ENCODE data around the gene WNK2.

WNK2 gene

DNA sequence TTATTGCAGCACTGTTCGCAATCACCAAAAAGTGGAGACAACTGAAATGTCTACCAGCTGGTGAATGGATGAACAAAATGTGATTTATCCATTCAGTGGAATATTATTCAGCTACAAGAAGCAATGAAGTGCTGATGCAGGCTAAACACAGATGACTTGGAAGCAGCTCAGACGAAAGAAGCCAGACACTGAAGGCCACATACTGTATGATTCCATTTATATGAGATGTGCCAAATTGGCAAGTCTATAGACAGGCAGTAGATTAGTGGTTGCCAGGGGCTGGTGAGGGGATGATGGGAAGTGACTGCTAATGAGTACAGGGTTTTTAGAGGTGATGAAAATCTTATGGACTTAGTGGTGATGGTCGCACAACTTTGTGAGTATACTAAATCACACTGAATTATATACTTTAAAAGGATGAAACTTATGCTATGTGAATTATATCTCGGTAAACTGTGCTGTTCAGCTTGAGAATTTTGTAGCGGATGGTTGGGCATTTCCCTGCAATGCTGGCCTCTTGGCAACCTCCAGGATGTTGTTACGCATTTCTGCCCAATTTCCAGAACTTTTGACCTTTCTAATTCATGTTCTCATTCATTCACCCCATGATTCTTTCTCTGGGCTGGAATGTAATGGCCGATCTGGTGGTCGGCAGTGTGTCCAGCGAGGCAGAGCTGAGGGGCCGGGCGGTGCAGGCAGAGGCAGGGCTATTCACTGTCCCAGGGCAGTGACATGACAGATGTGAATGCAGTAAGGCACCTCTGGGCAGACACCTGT, 22.0 kb upstream of the WNK2 start:
- no peak for FAIRE-seq

DNA sequence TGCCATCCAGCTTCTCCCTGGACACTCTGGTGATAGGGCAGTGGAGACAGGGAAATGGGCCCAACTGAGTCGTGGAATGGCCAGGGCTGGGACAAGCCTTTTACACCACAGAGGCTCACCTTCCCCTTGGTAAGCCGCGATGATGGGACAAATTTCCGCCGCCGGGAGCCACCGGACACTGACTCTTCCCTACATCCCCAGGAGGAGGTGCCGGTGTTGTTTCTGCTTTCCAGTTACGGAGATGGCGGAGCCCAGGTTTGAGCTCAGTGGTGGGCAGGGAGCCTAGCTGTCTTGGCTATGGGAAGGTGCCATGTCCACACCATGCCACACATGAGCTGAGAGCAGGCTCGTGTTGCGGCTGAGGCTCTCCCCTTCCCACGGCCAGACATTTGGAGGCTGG, 19.9 kb upstream of the WNK2 start:
- FAIRE-seq, result no peak
- TF ChIP-seq TAF1 (IDR thresholded peaks at IDR 0.05; ENCODE audit: low read depth, low read length) (no peak), POLR2AphosphoS5 (IDR thresholded peaks at IDR 0.05; ENCODE audit: low read depth, low read length) (no peak), SPI1 (IDR thresholded peaks at IDR 0.05; ENCODE audit: low read depth, low read length) (no peak), PAX5 (IDR thresholded peaks at IDR 0.05; ENCODE audit: insufficient read depth, low read length, severe bottlenecking) (no peak), POU2F2 (IDR thresholded peaks at IDR 0.05; ENCODE audit: low read depth, low read length) (no peak), POLR2A (IDR thresholded peaks at IDR 0.05; ENCODE audit: low read depth, low read length) (no peak)
- no peak for DNase-seq (ENCODE audit: insufficient read length, low spot score)

More for the DNA sequence above, 22.0 kb upstream of the WNK2 start:
- DNase-seq (ENCODE audit: insufficient read length, low spot score), result no peak
- TF ChIP-seq POLR2AphosphoS5 (IDR thresholded peaks at IDR 0.05; ENCODE audit: low read depth, low read length) (no peak), POU2F2 (IDR thresholded peaks at IDR 0.05; ENCODE audit: low read depth, low read length) (no peak), SPI1 (IDR thresholded peaks at IDR 0.05; ENCODE audit: low read depth, low read length) (no peak), PAX5 (IDR thresholded peaks at IDR 0.05; ENCODE audit: insufficient read depth, low read length, severe bottlenecking) (no peak), POLR2A (IDR thresholded peaks at IDR 0.05; ENCODE audit: low read depth, low read length) (no peak), TAF1 (IDR thresholded peaks at IDR 0.05; ENCODE audit: low read depth, low read length) (no peak)

DNA sequence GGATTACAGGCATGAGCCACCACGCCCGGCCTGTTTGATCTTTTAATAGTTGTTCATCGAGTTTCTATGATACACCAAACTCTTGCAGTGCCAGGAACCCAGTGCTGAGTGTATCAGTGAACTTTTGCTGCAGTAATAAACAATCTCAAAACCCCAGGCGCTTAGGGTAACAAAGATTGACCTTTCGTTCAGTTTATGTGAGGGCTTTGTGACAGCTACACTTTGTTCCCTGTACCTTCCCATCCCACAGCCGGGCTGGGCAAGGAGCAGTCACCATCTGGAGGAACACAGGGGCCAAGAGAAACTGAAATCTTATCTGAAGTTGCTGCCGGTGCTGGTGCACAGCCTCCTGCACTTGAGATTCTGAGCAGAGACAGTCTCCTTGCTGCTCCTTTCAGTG, 17.2 kb upstream of the WNK2 start:
- FAIRE-seq (no peak), DNase-seq (ENCODE audit: insufficient read length, low spot score) (no peak)
- TF ChIP-seq POU2F2 (IDR thresholded peaks at IDR 0.05; ENCODE audit: low read depth, low read length) (no peak), SPI1 (IDR thresholded peaks at IDR 0.05; ENCODE audit: low read depth, low read length) (no peak), POLR2AphosphoS5 (IDR thresholded peaks at IDR 0.05; ENCODE audit: low read depth, low read length) (no peak), PAX5 (IDR thresholded peaks at IDR 0.05; ENCODE audit: insufficient read depth, low read length, severe bottlenecking) (no peak), TAF1 (IDR thresholded peaks at IDR 0.05; ENCODE audit: low read depth, low read length) (no peak), POLR2A (IDR thresholded peaks at IDR 0.05; ENCODE audit: low read depth, low read length) (no peak)

DNA sequence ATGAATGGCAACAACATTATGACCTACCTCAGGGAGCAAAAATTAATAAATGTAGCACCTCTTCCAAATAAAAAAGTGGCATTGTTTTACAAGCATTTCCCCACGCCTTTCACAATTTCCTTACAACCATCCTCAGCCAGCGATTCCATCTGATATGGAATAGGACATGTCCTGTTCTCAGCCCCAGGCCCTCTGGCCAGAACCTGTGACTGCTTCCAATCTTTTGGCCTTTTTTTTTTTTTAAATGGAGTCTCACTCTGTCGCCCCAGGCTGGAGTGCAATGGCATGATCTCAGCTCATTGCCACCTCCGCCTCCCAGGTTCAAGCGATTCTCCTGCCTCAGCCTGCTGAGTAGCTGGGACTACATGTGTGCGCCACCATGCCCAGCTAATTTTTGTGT, 16.8 kb upstream of the WNK2 start:
- TF ChIP-seq POLR2AphosphoS5 (IDR thresholded peaks at IDR 0.05; ENCODE audit: low read depth, low read length), result no peak
- TF ChIP-seq SPI1 (IDR thresholded peaks at IDR 0.05; ENCODE audit: low read depth, low read length), result no peak
- TF ChIP-seq PAX5 (IDR thresholded peaks at IDR 0.05; ENCODE audit: insufficient read depth, low read length, severe bottlenecking), result no peak
- no peak for TF ChIP-seq POU2F2 (IDR thresholded peaks at IDR 0.05; ENCODE audit: low read depth, low read length)
- no peak for TF ChIP-seq POLR2A (IDR thresholded peaks at IDR 0.05; ENCODE audit: low read depth, low read length)
- TF ChIP-seq TAF1 (IDR thresholded peaks at IDR 0.05; ENCODE audit: low read depth, low read length), result no peak
- no peak for FAIRE-seq

DNA sequence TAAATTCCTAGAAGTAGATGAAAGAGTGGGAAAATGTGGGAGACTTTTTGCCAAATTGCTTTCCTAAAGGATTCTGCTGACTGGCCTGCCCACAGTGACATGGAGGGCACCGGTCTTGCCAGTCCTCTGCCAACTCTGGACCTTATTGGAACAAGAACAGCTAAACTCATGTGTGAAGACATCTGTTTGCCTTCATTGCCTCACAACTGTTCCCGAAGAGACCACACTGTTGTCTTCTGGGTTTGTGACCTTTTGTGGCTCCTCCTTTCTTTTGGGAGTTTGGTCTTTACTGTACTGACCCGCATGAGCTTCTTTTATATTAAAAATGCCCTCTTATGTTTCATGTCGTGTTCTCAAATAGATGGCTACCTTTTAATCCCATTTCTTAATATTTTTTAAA, 16.1 kb upstream of the WNK2 start:
- no peak for TF ChIP-seq POLR2AphosphoS5 (IDR thresholded peaks at IDR 0.05; ENCODE audit: low read depth, low read length)
- TF ChIP-seq POLR2A (IDR thresholded peaks at IDR 0.05; ENCODE audit: low read depth, low read length), result no peak
- TF ChIP-seq POU2F2 (IDR thresholded peaks at IDR 0.05; ENCODE audit: low read depth, low read length), result no peak
- no peak for TF ChIP-seq TAF1 (IDR thresholded peaks at IDR 0.05; ENCODE audit: low read depth, low read length)
- no peak for TF ChIP-seq SPI1 (IDR thresholded peaks at IDR 0.05; ENCODE audit: low read depth, low read length)
- TF ChIP-seq PAX5 (IDR thresholded peaks at IDR 0.05; ENCODE audit: insufficient read depth, low read length, severe bottlenecking), result no peak
- DNase-seq (ENCODE audit: insufficient read length, low spot score) (no peak), FAIRE-seq (no peak)

More for the DNA sequence above, 16.8 kb upstream of the WNK2 start:
- no peak for DNase-seq (ENCODE audit: insufficient read length, low spot score)

DNA sequence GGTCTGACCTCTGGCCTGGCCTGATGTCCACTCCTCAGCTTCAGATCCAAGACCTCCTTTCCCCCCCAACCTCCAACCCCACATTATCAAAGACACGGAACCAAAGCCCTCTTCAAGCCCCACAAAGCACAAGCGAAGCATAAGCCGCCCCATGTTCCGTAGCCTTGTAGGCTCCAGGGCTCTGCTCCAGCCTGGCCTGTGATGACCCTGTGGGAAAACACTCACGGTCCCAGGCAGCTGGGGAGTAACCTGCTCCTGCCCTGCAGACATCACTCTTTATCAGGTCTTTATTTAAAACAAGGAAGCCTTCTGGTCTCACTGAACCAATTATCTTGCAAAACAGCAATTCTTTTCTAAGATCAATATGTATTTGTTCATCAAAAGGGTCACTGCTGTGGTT, 15.4 kb upstream of the WNK2 start:
- no peak for TF ChIP-seq PAX5 (IDR thresholded peaks at IDR 0.05; ENCODE audit: insufficient read depth, low read length, severe bottlenecking)
- TF ChIP-seq SPI1 (IDR thresholded peaks at IDR 0.05; ENCODE audit: low read depth, low read length), result no peak
- TF ChIP-seq POLR2AphosphoS5 (IDR thresholded peaks at IDR 0.05; ENCODE audit: low read depth, low read length), result no peak
- no peak for TF ChIP-seq POU2F2 (IDR thresholded peaks at IDR 0.05; ENCODE audit: low read depth, low read length)
- DNase-seq (ENCODE audit: insufficient read length, low spot score) (no peak), FAIRE-seq (no peak)

DNA sequence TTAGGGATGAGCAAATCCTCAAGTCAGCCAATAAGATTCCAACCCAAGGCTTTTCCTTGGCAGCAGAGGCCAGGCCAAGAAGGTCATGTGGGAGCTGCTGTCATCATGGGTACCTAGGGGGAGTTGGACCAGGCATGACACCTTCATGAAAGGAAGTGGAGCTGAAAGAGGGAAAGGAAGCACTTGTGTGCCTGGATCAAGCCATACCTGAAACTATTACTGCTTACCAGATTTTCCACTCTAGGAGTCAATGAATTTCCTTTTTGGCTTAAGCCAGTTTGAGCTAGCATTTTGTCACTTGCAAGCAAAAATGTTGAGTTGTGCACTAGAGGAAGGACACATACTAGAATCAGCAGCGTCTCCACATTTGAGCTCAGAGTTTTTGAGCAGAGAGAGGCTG, 14.5 kb upstream of the WNK2 start:
- FAIRE-seq (no peak), DNase-seq (ENCODE audit: insufficient read length, low spot score) (no peak)
- TF ChIP-seq TAF1 (IDR thresholded peaks at IDR 0.05; ENCODE audit: low read depth, low read length), result no peak
- TF ChIP-seq PAX5 (IDR thresholded peaks at IDR 0.05; ENCODE audit: insufficient read depth, low read length, severe bottlenecking), result no peak
- no peak for TF ChIP-seq POLR2AphosphoS5 (IDR thresholded peaks at IDR 0.05; ENCODE audit: low read depth, low read length)
- no peak for TF ChIP-seq SPI1 (IDR thresholded peaks at IDR 0.05; ENCODE audit: low read depth, low read length)
- TF ChIP-seq POU2F2 (IDR thresholded peaks at IDR 0.05; ENCODE audit: low read depth, low read length), result no peak
- no peak for TF ChIP-seq POLR2A (IDR thresholded peaks at IDR 0.05; ENCODE audit: low read depth, low read length)

DNA sequence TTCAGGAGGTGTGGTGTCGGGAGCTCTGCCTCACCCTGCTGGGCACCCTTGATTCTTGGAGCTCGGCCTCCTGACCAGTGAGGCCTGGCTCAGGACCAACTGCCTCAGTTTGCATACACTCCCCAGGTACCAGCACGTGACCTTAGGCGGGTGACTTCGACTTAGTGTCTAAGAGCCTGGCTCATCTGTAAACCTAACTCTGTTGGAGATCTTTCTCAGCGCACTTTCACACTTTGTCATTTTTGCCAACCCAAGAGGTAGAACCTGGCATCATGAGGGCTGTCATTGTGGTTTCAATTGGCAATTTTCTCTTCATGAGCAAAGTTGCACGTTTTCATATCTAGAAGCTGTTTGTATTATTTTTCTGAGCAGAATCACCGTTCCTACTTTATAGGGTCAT, 13.4 kb upstream of the WNK2 start:
- TF ChIP-seq SPI1 (IDR thresholded peaks at IDR 0.05; ENCODE audit: low read depth, low read length) (no peak), POLR2A (IDR thresholded peaks at IDR 0.05; ENCODE audit: low read depth, low read length) (no peak), POU2F2 (IDR thresholded peaks at IDR 0.05; ENCODE audit: low read depth, low read length) (no peak), POLR2AphosphoS5 (IDR thresholded peaks at IDR 0.05; ENCODE audit: low read depth, low read length) (no peak), PAX5 (IDR thresholded peaks at IDR 0.05; ENCODE audit: insufficient read depth, low read length, severe bottlenecking) (no peak), TAF1 (IDR thresholded peaks at IDR 0.05; ENCODE audit: low read depth, low read length) (no peak)
- DNase-seq (ENCODE audit: insufficient read length, low spot score) (no peak), FAIRE-seq (no peak)

DNA sequence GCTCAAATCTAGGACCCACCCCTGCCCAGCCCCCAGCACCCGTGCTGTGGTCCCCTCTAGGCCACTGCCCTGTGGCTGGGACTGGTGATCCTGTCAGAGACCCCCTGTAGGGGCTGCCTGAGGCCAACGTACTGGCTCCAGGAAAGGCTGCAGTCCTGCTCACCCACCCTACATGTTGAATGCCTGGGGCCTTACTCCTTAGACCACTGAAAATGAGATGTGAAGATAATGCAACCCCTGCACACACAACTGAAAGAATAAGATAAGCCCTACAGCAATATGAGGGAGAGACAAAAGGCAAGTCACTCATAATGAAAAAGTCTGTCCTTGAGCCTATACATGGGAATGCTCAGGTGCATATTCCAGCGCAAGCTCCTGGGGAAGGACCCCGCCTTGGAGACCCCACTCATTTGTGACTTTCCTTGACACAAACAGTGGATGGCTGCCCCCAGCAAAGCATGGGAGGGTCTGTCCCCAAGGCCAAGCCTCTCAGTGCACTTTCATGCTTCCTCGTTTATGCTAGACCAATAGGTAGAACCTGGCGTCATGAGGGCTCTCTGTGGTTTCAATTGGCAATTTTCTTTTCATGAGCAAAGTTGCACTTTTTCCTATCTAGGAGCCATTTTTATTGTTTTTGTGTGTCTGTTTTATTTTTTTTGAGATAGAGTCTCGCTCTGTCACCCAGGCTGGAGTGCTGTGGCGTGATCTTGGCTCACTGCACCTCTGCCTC, 12.5 kb upstream of the WNK2 start:
- DNase-seq (ENCODE audit: insufficient read length, low spot score) (no peak), FAIRE-seq (no peak)
- TF ChIP-seq PAX5 (IDR thresholded peaks at IDR 0.05; ENCODE audit: insufficient read depth, low read length, severe bottlenecking) (no peak), POU2F2 (IDR thresholded peaks at IDR 0.05; ENCODE audit: low read depth, low read length) (no peak), SPI1 (IDR thresholded peaks at IDR 0.05; ENCODE audit: low read depth, low read length) (no peak), TAF1 (IDR thresholded peaks at IDR 0.05; ENCODE audit: low read depth, low read length) (no peak), POLR2AphosphoS5 (IDR thresholded peaks at IDR 0.05; ENCODE audit: low read depth, low read length) (no peak), POLR2A (IDR thresholded peaks at IDR 0.05; ENCODE audit: low read depth, low read length) (no peak)
